GM21737 (cell line): Measurements from ENCODE around the gene CCDC12.

Source experiments
- ATAC-seq: cut with Tn5 transposase; IDR thresholded peaks from one replicate; pipeline ENCODE4 v1.9.1; 2021; ENCODE audit warnings: mild to moderate bottlenecking, moderate library complexity; ENCODE audit not compliant: unreplicated experiment

The CCDC12 gene

GRCh38 chr3:46976326-46977190, at the start of gene CCDC12:
Gene CCDC12 (minus strand): TSS chr3:46976745. CDS start chr3:46976732, 13 bp downstream.
- ATAC-seq = peak; percentile 64

- no peak for ATAC-seq
Measured at GRCh38 chr3:47024932-47025331, 48.4 kb upstream of the CCDC12 start.

- ATAC-seq = no peak
Measured at GRCh38 chr3:47022641-47023071, 46.1 kb upstream of the CCDC12 start.

- ATAC-seq = no peak
Measured at GRCh38 chr3:47020311-47020710, 43.8 kb upstream of the CCDC12 start.

- ATAC-seq = peak; percentile 56
Measured at GRCh38 chr3:47019201-47019600, 42.7 kb upstream of the CCDC12 start.

GRCh38 chr3:47018269-47018611, 41.7 kb upstream of the CCDC12 start:
- no peak for ATAC-seq

- ATAC-seq = no peak
Measured at GRCh38 chr3:47017504-47018268, 41.1 kb upstream of the CCDC12 start.

GRCh38 chr3:47016934-47017435, 40.4 kb upstream of the CCDC12 start:
- no peak for ATAC-seq

- ATAC-seq = no peak
Measured at GRCh38 chr3:47016086-47016933, 39.8 kb upstream of the CCDC12 start.

GRCh38 chr3:47015151-47015550, 38.6 kb upstream of the CCDC12 start:
- ATAC-seq = no peak

- no peak for ATAC-seq
Measured at GRCh38 chr3:47014036-47014435, 37.5 kb upstream of the CCDC12 start.

- ATAC-seq = no peak
Measured at GRCh38 chr3:47013231-47013630, 36.7 kb upstream of the CCDC12 start.

GRCh38 chr3:47012342-47013230, 36.0 kb upstream of the CCDC12 start:
- ATAC-seq = no peak

GRCh38 chr3:47011371-47011770, 34.8 kb upstream of the CCDC12 start:
- ATAC-seq = no peak

- no peak for ATAC-seq
Measured at GRCh38 chr3:47010910-47011309, 34.4 kb upstream of the CCDC12 start.

GRCh38 chr3:47010111-47010712, 33.7 kb upstream of the CCDC12 start:
- ATAC-seq = no peak

GRCh38 chr3:47009225-47010110, 32.9 kb upstream of the CCDC12 start:
- peak; percentile 77 for ATAC-seq

- no peak for ATAC-seq
Measured at GRCh38 chr3:47008851-47009224, 32.3 kb upstream of the CCDC12 start.
